ENCODE data around the gene SLC39A11.

- TF ChIP-seq JUNB (CRISPR knock-in tag; IDR thresholded peaks at IDR 0.05; ENCODE audit: borderline replicate concordance): no peak
- no peak for TF ChIP-seq REST (IDR thresholded peaks at IDR 0.05; ENCODE audit: borderline replicate concordance in 1 of 2, low read depth in 1 of 2, low read length in 2 of 2)
- TF ChIP-seq ADNP (CRISPR knock-in tag; IDR thresholded peaks at IDR 0.05): no peak
- no peak for TF ChIP-seq HNF4G (IDR thresholded peaks at IDR 0.05; ENCODE audit: borderline replicate concordance, low read depth, low read length)
- no peak for TF ChIP-seq HNF4G (CRISPR knock-in tag; IDR thresholded peaks at IDR 0.05; ENCODE audit: borderline replicate concordance, low read depth)
- TF ChIP-seq ZNF256 (CRISPR knock-in tag; conservative IDR thresholded peaks at IDR 0.05): no peak
- TF ChIP-seq ZFX (CRISPR knock-in tag; IDR thresholded peaks at IDR 0.05; ENCODE audit: low read depth): no peak
- no peak for TF ChIP-seq ZNF644 (CRISPR knock-in tag; IDR thresholded peaks at IDR 0.05; ENCODE audit: low read depth)
These were observed 372.0 kb downstream of the SLC39A11 start for GRCh38 chr17:72720494-72720825.

Data from HepG2 (cell line).